Osteocyte (in vitro differentiated cells): ENCODE data around the gene ITPRIPL2. TPM values are rescaled to one million over a fixed set of nuclear protein-coding genes. Genes with fewer than 3 reads are reported as not detected.
A peak's percentile ranks its signal among the peaks of the same experiment; 100 is the strongest.

Experiments
- DNase-seq: peaks from one replicate; pipeline ENCODE4 v3.0.0; 2021; ENCODE audit warnings: mixed read lengths; ENCODE audit not compliant: unreplicated experiment; ENCODE audit errors: extremely low spot score
- H3K27ac Mint-ChIP-seq: one replicate; pipeline ENCODE4 v1.8.0; 2021; ENCODE audit warnings: mild to moderate bottlenecking, mixed read lengths; ENCODE audit not compliant: unreplicated experiment
- H3K27me3 Mint-ChIP-seq: one replicate; pipeline ENCODE4 v1.8.0; 2021; ENCODE audit warnings: mixed read lengths; ENCODE audit not compliant: unreplicated experiment
- H3K36me3 Mint-ChIP-seq: one replicate; pipeline ENCODE4 v1.8.0; 2021; ENCODE audit warnings: mixed read lengths; ENCODE audit not compliant: unreplicated experiment
- H3K4me1 Mint-ChIP-seq: one replicate; pipeline ENCODE4 v1.8.0; 2021; ENCODE audit warnings: mixed read lengths; ENCODE audit not compliant: unreplicated experiment
- H3K4me3 Mint-ChIP-seq: one replicate; pipeline ENCODE4 v1.8.0; 2021; ENCODE audit warnings: mild to moderate bottlenecking, moderate library complexity, mixed read lengths; ENCODE audit not compliant: unreplicated experiment
- H3K9me3 Mint-ChIP-seq: one replicate; pipeline ENCODE4 v1.8.0; 2021; ENCODE audit warnings: mixed read lengths; ENCODE audit not compliant: unreplicated experiment
- CTCF ChIP-seq: fragments of 200-600 bp; sonication (generic); IDR thresholded peaks from 2 replicates; pipeline ENCODE4 v1.5.0; 2021; ENCODE audit warnings: antibody characterized with exemption, mild to moderate bottlenecking, moderate library complexity
- total RNA-seq: library from RNA; stranded (reverse); gene quantifications from 2 replicates; pipeline ENCODE4 v1.2.1, GENCODE V29; 2021

ITPRIPL2 gene
- total RNA-seq, 1 donor from 2014 or later = 56.1 TPM

- Mint-ChIP-seq H3K4me1 (peaks cover 57% of the 10 kb centered on the region), H3K4me3 (no peak overlapping the region), H3K36me3 (no peaks in the 10 kb centered on the region), H3K9me3 (no peaks in the 10 kb centered on the region), H3K27me3 (no peaks in the 10 kb centered on the region), H3K27ac (peak overlapping the region; percentile 52)
- no peak for TF ChIP-seq CTCF
- no peak for DNase-seq
Observed at GRCh38 chr16:19136549-19137196, 22.9 kb downstream of the ITPRIPL2 start.

- no peak for DNase-seq
- Mint-ChIP-seq H3K4me3 (no peak overlapping the region), H3K27me3 (no peaks in the 10 kb centered on the region), H3K27ac (peak overlapping the region; percentile 78), H3K4me1 (peaks cover 54% of the 10 kb centered on the region), H3K36me3 (no peaks in the 10 kb centered on the region), H3K9me3 (no peaks in the 10 kb centered on the region)
- TF ChIP-seq CTCF = no peak
Observed at GRCh38 chr16:19137201-19138128, 23.7 kb downstream of the ITPRIPL2 start.

- H3K9me3 Mint-ChIP-seq = no peaks in the 10 kb centered on the region
- peak overlapping the region; percentile 33 for H3K4me3 Mint-ChIP-seq
- peaks cover 5% of the 10 kb centered on the region for H3K27me3 Mint-ChIP-seq
- peak overlapping the region; percentile 78 for H3K27ac Mint-ChIP-seq
- peak; percentile 85 for DNase-seq
- no peak for TF ChIP-seq CTCF
- H3K4me1 Mint-ChIP-seq = peaks cover 54% of the 10 kb centered on the region
- no peaks in the 10 kb centered on the region for H3K36me3 Mint-ChIP-seq
Observed at GRCh38 chr16:19138601-19139000, 24.8 kb downstream of the ITPRIPL2 start.

GRCh38 chr16:19139436-19140091, 25.8 kb downstream of the ITPRIPL2 start:
- Mint-ChIP-seq H3K4me1 (peaks cover 54% of the 10 kb centered on the region), H3K4me3 (no peak overlapping the region), H3K9me3 (no peaks in the 10 kb centered on the region), H3K36me3 (no peaks in the 10 kb centered on the region), H3K27ac (peak overlapping the region; percentile 78), H3K27me3 (peaks cover 10% of the 10 kb centered on the region)
- TF ChIP-seq CTCF = no peak
- no peak for DNase-seq
